ENCODE results near the gene TUBB1.

Gene TUBB1

DNA sequence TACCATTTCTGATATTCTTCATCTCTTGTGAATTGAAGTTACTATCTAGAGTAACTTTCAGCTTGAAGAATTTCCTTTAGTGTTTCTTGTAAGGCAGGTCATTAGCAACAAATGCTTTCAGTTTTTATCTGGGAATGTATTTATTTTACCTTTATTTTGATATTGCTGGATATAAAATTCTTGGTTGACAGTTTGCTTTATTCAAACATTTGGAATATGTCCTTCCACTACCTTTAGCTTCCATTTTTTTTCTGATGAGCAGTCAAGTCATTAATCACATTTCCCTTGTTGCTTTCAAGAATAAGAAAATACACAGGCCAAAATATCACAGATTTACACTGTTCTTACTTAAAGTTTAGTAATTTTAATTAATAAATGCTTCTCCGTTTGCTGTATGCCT lies 43.9 kb upstream of the TUBB1 start:
- no peaks in the 10 kb centered on the region for H3K27me3 ChIP-seq (replicated peaks; ENCODE audit: insufficient read depth, low read length)
- H3K27ac ChIP-seq (ENCODE audit: low read length) = no peak overlapping the region
- H3K79me2 ChIP-seq (ENCODE audit: low read length) = no peaks in the 10 kb centered on the region
- H3K9me3 ChIP-seq (replicated peaks; ENCODE audit: insufficient read depth, low read length) = no peaks in the 10 kb centered on the region
- H3K4me2 ChIP-seq (ENCODE audit: low read depth, low read length) = no peak overlapping the region
- H3K4me1 ChIP-seq (ENCODE audit: low read length) = no peaks in the 10 kb centered on the region
- TF ChIP-seq, protein P1, sequence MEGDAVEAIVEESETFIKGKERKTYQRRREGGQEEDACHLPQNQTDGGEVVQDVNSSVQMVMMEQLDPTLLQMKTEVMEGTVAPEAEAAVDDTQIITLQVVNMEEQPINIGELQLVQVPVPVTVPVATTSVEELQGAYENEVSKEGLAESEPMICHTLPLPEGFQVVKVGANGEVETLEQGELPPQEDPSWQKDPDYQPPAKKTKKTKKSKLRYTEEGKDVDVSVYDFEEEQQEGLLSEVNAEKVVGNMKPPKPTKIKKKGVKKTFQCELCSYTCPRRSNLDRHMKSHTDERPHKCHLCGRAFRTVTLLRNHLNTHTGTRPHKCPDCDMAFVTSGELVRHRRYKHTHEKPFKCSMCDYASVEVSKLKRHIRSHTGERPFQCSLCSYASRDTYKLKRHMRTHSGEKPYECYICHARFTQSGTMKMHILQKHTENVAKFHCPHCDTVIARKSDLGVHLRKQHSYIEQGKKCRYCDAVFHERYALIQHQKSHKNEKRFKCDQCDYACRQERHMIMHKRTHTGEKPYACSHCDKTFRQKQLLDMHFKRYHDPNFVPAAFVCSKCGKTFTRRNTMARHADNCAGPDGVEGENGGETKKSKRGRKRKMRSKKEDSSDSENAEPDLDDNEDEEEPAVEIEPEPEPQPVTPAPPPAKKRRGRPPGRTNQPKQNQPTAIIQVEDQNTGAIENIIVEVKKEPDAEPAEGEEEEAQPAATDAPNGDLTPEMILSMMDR (IDR thresholded peaks at IDR 0.05; ENCODE audit: low read length) = no peak
- TF ChIP-seq EZH2phosphoT487 (IDR thresholded peaks at IDR 0.05; ENCODE audit: low read length) (no peak), EZH2 (optimal IDR thresholded peaks at IDR 0.05; ENCODE audit: low read depth, low read length) (no peak)
- H3K9ac ChIP-seq (ENCODE audit: low read length) = no peak overlapping the region
- no peaks in the 10 kb centered on the region for H3K9me2 ChIP-seq (replicated peaks; ENCODE audit: insufficient read depth, low read length)
- no peaks in the 10 kb centered on the region for H3F3A ChIP-seq (ENCODE audit: insufficient read depth, low read length)
- H4K20me1 ChIP-seq (ENCODE audit: insufficient read depth, low read length) = no peaks in the 10 kb centered on the region
- H2AFZ ChIP-seq (ENCODE audit: low read length) = no peak overlapping the region
- no peaks in the 10 kb centered on the region for H3K36me3 ChIP-seq (replicated peaks; ENCODE audit: insufficient read depth, low read length)
- H3K4me3 ChIP-seq (ENCODE audit: low read length) = no peak overlapping the region
- no peak for DNase-seq

DNA sequence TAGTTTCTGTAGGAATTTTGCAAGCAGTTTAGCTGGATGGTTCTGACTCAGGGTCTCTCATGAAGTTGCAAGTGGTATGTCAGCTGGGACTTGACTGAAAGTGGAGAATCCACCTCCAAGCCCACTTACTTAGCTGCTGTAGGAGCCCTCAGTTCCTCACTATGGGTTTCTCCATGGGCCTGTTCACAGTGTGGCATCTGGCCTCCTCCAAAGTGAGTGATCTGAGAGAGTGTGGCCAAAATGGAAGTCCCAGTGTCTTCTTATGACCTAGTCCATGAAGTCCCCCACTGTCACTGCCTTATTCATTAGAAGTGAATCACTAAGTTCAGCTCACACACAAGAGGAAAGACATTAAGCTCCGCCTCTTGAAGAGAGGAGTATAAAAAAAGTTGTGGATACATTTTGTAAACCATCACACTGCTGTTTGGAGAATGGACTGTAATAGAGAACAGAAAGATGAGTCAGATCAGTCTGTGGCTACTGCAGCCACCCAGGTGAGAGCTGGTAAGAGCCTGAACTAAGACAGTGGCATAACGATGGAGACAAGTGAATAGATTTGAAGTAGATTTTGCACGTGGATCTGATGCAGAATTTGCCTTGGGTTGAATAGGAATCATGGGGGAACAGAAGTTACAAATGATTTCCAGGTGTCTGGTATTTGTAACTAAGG lies 43.0 kb upstream of the TUBB1 start:
- no peaks in the 10 kb centered on the region for H4K20me1 ChIP-seq (ENCODE audit: insufficient read depth, low read length)
- no peaks in the 10 kb centered on the region for H3K79me2 ChIP-seq (ENCODE audit: low read length)
- no peak overlapping the region for H2AFZ ChIP-seq (ENCODE audit: low read length)
- H3K4me2 ChIP-seq (ENCODE audit: low read depth, low read length) = no peak overlapping the region
- H3K9ac ChIP-seq (ENCODE audit: low read length) = no peak overlapping the region
- no peaks in the 10 kb centered on the region for H3K36me3 ChIP-seq (replicated peaks; ENCODE audit: insufficient read depth, low read length)
- no peaks in the 10 kb centered on the region for H3F3A ChIP-seq (ENCODE audit: insufficient read depth, low read length)
- no peak overlapping the region for H3K27ac ChIP-seq (ENCODE audit: low read length)
- H3K4me3 ChIP-seq (ENCODE audit: low read length) = no peak overlapping the region
- DNase-seq = no peak
- no peaks in the 10 kb centered on the region for H3K27me3 ChIP-seq (replicated peaks; ENCODE audit: insufficient read depth, low read length)
- no peaks in the 10 kb centered on the region for H3K4me1 ChIP-seq (ENCODE audit: low read length)
- no peaks in the 10 kb centered on the region for H3K9me3 ChIP-seq (replicated peaks; ENCODE audit: insufficient read depth, low read length)
- H3K9me2 ChIP-seq (replicated peaks; ENCODE audit: insufficient read depth, low read length) = no peaks in the 10 kb centered on the region
- TF ChIP-seq EZH2 (optimal IDR thresholded peaks at IDR 0.05; ENCODE audit: low read depth, low read length) = no peak
- TF ChIP-seq EZH2phosphoT487 (IDR thresholded peaks at IDR 0.05; ENCODE audit: low read length) = no peak
- TF ChIP-seq, protein P1 (IDR thresholded peaks at IDR 0.05; ENCODE audit: low read length) = no peak

DNA sequence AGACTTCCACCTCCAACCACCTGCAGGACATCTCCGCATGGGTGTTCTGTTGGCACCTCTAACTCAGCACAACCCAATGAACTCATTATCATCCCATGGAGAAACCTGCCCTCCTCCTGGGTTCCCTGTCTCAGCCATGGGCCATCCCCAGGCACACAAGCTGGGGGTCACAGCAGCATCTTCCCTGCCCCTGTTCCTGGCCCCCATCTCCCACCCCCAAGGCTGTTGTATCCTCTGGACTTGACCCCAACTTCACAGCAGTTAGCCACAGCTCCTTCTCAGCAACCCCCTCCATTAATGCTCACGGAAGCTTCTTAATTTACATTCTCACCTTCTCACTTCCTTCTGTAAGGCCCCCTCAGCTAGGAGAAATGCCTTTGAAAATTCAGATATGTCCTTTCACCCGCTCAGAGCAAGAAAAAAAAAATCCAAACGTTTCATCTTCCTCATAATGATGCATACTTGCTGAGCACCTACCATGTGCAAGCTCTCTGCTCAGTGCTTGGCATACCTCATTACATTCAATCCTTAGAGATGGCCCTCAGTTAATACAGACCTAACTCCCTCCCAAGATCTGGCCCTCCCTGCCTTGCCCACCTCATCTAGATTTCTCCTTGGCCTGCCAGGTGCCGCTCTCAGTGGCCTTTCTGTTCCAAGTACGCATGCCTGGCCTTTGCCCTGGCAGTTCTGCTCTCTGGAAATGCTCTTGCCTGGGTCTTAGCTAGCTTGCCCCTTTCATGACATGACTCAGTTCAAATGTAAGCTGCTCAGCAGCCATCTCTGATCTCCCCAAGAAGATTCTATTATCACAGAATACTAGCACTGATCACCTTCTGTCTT lies 40.7 kb upstream of the TUBB1 start:
- H3K4me1 ChIP-seq (ENCODE audit: low read length) = peaks cover 7% of the 10 kb centered on the region; the same call in 1 of the 2 replicates
- no peaks in the 10 kb centered on the region for H3K36me3 ChIP-seq (replicated peaks; ENCODE audit: insufficient read depth, low read length)
- H3K4me3 ChIP-seq (ENCODE audit: low read length) = no peak overlapping the region
- no peak overlapping the region for H3K27ac ChIP-seq (ENCODE audit: low read length)
- DNase-seq = no peak
- H3K27me3 ChIP-seq (replicated peaks; ENCODE audit: insufficient read depth, low read length) = no peaks in the 10 kb centered on the region
- H3F3A ChIP-seq (ENCODE audit: insufficient read depth, low read length) = no peaks in the 10 kb centered on the region
- H2AFZ ChIP-seq (ENCODE audit: low read length) = no peak overlapping the region
- H3K9me2 ChIP-seq (replicated peaks; ENCODE audit: insufficient read depth, low read length) = no peaks in the 10 kb centered on the region
- H3K79me2 ChIP-seq (ENCODE audit: low read length) = peaks cover 21% of the 10 kb centered on the region
- H3K9ac ChIP-seq (ENCODE audit: low read length) = no peak overlapping the region
- H3K9me3 ChIP-seq (replicated peaks; ENCODE audit: insufficient read depth, low read length) = no peaks in the 10 kb centered on the region
- H4K20me1 ChIP-seq (ENCODE audit: insufficient read depth, low read length) = no peaks in the 10 kb centered on the region
- H3K4me2 ChIP-seq (ENCODE audit: low read depth, low read length) = no peak overlapping the region
- TF ChIP-seq, protein P1 (IDR thresholded peaks at IDR 0.05; ENCODE audit: low read length) = no peak
- no peak for TF ChIP-seq EZH2 (optimal IDR thresholded peaks at IDR 0.05; ENCODE audit: low read depth, low read length)
- no peak for TF ChIP-seq EZH2phosphoT487 (IDR thresholded peaks at IDR 0.05; ENCODE audit: low read length)
